Panc1 (cell line): Measurements from ENCODE around the gene AKAP1. TPM values are rescaled to one million over a fixed set of nuclear protein-coding genes. Genes with fewer than 3 reads are reported as not detected.

Experiments used
- ATAC-seq: fragments of 200-7000 bp; cut with Tn5 transposase; 2 replicates; pipeline ENCODE4 v1.9.1; 2020; ENCODE audit warnings: mild to moderate bottlenecking, moderate library complexity
- BruUV-seq: library from RNA; stranded (reverse); fragments of 400-500 nt; replicated peaks from 2 replicates; lab custom pipeline; 2021; lab: Mats Ljungman, UMichigan
- CTCF ChIA-PET: fragments of 300-600 bp; sonication (Branson Sonifier 250); formaldehyde crosslinking; loops from one replicate; lab custom pipeline; 2022; ENCODE audit warnings: antibody characterized with exemption; lab: Charles Lee
- POLR2A ChIA-PET: fragments of 300-600 bp; sonication (Branson Sonifier 250); formaldehyde crosslinking; loops from one replicate; lab custom pipeline; 2022; ENCODE audit warnings: antibody characterized with exemption; lab: Charles Lee
- DNase-seq: peaks from one replicate; pipeline ENCODE4 v3.0.0-alpha.2; 2010; ENCODE audit warnings: low read depth, low spot score
- H3K27ac ChIP-seq: 2 replicates; pipeline ENCODE4 v1.5.1; 2011; ENCODE audit warnings: mild to moderate bottlenecking, low read length, inconsistent platforms
- H3K27me3 ChIP-seq: fragments of 200-500 bp; sonication (Bioruptor generic); 2 replicates; pipeline ENCODE4 v1.6.0; 2014; ENCODE audit warnings: low read length, inconsistent platforms; ENCODE audit not compliant: control insufficient read depth, insufficient read depth
- H3K36me3 ChIP-seq: fragments of 200-500 bp; sonication (Bioruptor generic); 2 replicates; pipeline ENCODE4 v1.5.1; 2014; ENCODE audit warnings: inconsistent platforms, mild to moderate bottlenecking, low read length, moderate library complexity; ENCODE audit not compliant: control insufficient read depth, insufficient read depth
- H3K4me1 ChIP-seq: 2 replicates; pipeline ENCODE4 v1.5.1; 2011; ENCODE audit warnings: inconsistent platforms, mild to moderate bottlenecking, low read length, moderate library complexity; ENCODE audit not compliant: control insufficient read depth, insufficient read depth
- H3K4me3 ChIP-seq, 2 experiments: 2 replicates each; pipeline ENCODE4 v1.5.1; 2011 to 2012; ENCODE audit warnings: low read depth in 2 of 2, low read length in 2 of 2, mild to moderate bottlenecking in 2 of 2, inconsistent platforms in 1 of 2, moderate library complexity in 1 of 2
- H3K9me3 ChIP-seq: fragments of 200-500 bp; sonication (Bioruptor generic); 2 replicates; pipeline ENCODE4 v1.5.1; 2014; ENCODE audit warnings: low read depth, mild to moderate bottlenecking, inconsistent platforms, low read length, moderate library complexity; ENCODE audit not compliant: control insufficient read depth, insufficient read depth
- POLR2AphosphoS5 ChIP-seq: IDR thresholded peaks from 2 replicates; pipeline ENCODE4 v1.6.1; 2012; ENCODE audit warnings: mild to moderate bottlenecking, low read depth, low read length, moderate library complexity
- SIN3A ChIP-seq: IDR thresholded peaks from 2 replicates; pipeline ENCODE4 v1.6.1; 2012; ENCODE audit warnings: low read depth, mild to moderate bottlenecking, low read length, moderate library complexity, borderline replicate concordance; ENCODE audit not compliant: insufficient read depth
- TCF7L2 ChIP-seq: IDR thresholded peaks from 2 replicates; pipeline ENCODE4 v1.6.1; 2011; ENCODE audit warnings: mild to moderate bottlenecking, low read depth, low read length, inconsistent platforms
- in situ Hi-C: cut with HindIII; loops from 2 replicates; pipeline ENCODE4 v1.10.0; 2016; ENCODE audit warnings: low sequenced_read_pairs, low pct_unique_long_range_greater_than_20kb
- intact Hi-C: fragments of 100-400 bp; cut with micrococcal nuclease; formaldehyde crosslinking; loops from one replicate; pipeline ENCODE4 v1.10.0; 2022; ENCODE audit not compliant: unreplicated experiment
- total RNA-seq: library from RNA; stranded (reverse); gene quantifications from one replicate; pipeline ENCODE4 v1.2.1, GENCODE V29; 2021; ENCODE audit not compliant: unreplicated experiment
- TF ChIP-seq, protein P1 (sequence below): fragments of 450-650 bp; IDR thresholded peaks from 2 replicates; pipeline ENCODE4 v1.5.1; 2017; ENCODE audit warnings: mild to moderate bottlenecking
- TF ChIP-seq, protein P2 (sequence below), 2 experiments: IDR thresholded peaks; 2 replicates each; pipeline ENCODE4 v1.6.1; 2011 to 2012; ENCODE audit warnings: low read depth in 2 of 2, control low read depth in 1 of 2, low read length in 1 of 2, mild to moderate bottlenecking in 1 of 2, moderate library complexity in 1 of 2; ENCODE audit not compliant: insufficient read depth in 1 of 2

Gene AKAP1
- total RNA-seq, 1 experiment from 2014 or later = 52.7 TPM

DNA sequence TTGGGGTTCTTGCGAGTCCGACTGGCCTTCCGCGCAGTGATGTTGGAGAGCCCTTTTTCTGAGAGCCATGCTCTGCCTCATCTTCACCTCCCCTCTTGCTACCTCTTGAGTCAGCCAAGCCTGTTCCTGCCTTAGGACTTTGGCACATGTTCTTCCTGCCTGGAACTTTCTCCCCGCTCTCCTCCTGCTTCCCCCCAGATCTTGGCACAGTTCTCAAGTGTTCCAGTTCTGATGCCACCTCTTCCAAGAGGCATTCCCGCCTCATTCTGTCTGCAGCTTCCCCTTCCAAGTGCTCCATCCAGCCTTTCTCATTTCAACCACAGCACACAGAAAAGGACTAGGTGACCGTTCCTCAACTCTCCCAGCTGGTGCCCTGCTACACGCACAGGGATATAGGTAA, 7.7 kb downstream of the AKAP1 start:
- TF ChIP-seq TCF7L2 (no peak), SIN3A (no peak), POLR2AphosphoS5 (no peak)
- TF ChIP-seq, protein P1, sequence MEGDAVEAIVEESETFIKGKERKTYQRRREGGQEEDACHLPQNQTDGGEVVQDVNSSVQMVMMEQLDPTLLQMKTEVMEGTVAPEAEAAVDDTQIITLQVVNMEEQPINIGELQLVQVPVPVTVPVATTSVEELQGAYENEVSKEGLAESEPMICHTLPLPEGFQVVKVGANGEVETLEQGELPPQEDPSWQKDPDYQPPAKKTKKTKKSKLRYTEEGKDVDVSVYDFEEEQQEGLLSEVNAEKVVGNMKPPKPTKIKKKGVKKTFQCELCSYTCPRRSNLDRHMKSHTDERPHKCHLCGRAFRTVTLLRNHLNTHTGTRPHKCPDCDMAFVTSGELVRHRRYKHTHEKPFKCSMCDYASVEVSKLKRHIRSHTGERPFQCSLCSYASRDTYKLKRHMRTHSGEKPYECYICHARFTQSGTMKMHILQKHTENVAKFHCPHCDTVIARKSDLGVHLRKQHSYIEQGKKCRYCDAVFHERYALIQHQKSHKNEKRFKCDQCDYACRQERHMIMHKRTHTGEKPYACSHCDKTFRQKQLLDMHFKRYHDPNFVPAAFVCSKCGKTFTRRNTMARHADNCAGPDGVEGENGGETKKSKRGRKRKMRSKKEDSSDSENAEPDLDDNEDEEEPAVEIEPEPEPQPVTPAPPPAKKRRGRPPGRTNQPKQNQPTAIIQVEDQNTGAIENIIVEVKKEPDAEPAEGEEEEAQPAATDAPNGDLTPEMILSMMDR = no peak
- TF ChIP-seq, protein P2, sequence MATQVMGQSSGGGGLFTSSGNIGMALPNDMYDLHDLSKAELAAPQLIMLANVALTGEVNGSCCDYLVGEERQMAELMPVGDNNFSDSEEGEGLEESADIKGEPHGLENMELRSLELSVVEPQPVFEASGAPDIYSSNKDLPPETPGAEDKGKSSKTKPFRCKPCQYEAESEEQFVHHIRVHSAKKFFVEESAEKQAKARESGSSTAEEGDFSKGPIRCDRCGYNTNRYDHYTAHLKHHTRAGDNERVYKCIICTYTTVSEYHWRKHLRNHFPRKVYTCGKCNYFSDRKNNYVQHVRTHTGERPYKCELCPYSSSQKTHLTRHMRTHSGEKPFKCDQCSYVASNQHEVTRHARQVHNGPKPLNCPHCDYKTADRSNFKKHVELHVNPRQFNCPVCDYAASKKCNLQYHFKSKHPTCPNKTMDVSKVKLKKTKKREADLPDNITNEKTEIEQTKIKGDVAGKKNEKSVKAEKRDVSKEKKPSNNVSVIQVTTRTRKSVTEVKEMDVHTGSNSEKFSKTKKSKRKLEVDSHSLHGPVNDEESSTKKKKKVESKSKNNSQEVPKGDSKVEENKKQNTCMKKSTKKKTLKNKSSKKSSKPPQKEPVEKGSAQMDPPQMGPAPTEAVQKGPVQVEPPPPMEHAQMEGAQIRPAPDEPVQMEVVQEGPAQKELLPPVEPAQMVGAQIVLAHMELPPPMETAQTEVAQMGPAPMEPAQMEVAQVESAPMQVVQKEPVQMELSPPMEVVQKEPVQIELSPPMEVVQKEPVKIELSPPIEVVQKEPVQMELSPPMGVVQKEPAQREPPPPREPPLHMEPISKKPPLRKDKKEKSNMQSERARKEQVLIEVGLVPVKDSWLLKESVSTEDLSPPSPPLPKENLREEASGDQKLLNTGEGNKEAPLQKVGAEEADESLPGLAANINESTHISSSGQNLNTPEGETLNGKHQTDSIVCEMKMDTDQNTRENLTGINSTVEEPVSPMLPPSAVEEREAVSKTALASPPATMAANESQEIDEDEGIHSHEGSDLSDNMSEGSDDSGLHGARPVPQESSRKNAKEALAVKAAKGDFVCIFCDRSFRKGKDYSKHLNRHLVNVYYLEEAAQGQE (IDR thresholded peaks at IDR 0.05; ENCODE audit: insufficient read depth in 1 of 2, low read depth in 2 of 2, low read length in 1 of 2) = no peak
- ATAC-seq (no peak), DNase-seq (no peak)
- Histone ChIP-seq H3K27ac (no peak overlapping the region), H3K9me3 (no peaks in the 10 kb centered on the region), H3K27me3 (no peaks in the 10 kb centered on the region), H3K36me3 (no peaks in the 10 kb centered on the region), H3K4me3 (no peak overlapping the region), H3K4me1 (peaks cover 29% of the 10 kb centered on the region)
- BruUV-seq = no TSS peak
- in situ Hi-C loops (no loop called here), intact Hi-C loops (no loop called here)
- ChIA-PET POLR2A (no interaction called here), CTCF (no interaction called here)

DNA sequence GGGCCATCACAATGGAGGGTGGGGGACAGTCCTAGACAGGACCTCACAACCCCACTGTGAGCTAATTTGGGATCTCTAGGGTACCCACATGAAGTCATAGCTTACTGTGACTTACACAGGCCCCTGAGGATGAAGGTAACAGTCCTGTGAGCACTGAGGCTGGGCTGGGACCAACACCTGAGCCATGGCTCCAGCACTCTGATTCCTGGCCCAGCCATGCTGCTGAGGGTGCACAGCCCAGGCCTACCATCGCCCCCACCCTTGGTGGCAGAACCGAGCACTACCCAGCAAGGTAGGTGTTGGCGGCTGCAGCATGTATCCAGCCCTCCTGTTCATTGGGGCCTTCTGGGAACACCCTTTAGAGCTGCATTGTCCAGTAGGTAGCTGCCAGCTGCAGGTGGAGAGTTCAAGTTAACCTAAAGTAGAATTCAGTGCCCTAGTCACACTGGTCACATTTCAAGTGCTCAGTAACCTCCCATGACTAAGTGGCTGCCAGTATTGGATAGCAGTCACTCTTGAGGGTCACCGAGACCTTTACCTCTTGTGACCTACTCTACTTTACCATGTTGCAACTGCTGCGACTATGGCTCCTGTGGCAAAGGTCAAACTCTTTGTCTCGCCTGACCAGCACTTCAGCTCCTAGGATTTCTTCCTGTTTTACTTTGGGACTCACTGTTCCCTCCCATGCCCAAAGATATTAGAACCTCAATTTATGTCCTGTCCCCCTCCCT, 11.6 kb downstream of the AKAP1 start:
- CTCF ChIA-PET = interaction anchor here (0.6 kb wide), 1 partner anchor 11 kb away, joined by 3 read pairs; no protein-coding TSS in a partner anchor
- Histone ChIP-seq H3K27ac (no peak overlapping the region), H3K36me3 (no peaks in the 10 kb centered on the region), H3K4me1 (peaks cover 30% of the 10 kb centered on the region), H3K4me3 (no peak overlapping the region), H3K27me3 (no peaks in the 10 kb centered on the region), H3K9me3 (no peaks in the 10 kb centered on the region)
- no peak for DNase-seq
- BruUV-seq = no TSS peak
- 0 out of 2 replicates have a peak, but pooled peaks have one; percentile 19 for ATAC-seq
- no peak for TF ChIP-seq POLR2AphosphoS5
- TF ChIP-seq, protein P1 = no peak
- TF ChIP-seq, protein P2 (IDR thresholded peaks at IDR 0.05; ENCODE audit: insufficient read depth in 1 of 2, low read depth in 2 of 2, low read length in 1 of 2) = no peak
- no peak for TF ChIP-seq TCF7L2
- no peak for TF ChIP-seq SIN3A
- POLR2A ChIA-PET = interaction anchor here (0.5 to 0.6 kb wide), 3 partner anchors 126 to 664 kb away, joined by 3 to 9 read pairs (median 4); no protein-coding TSS in a partner anchor
- in situ Hi-C loops (no loop called here), intact Hi-C loops (no loop called here)
